ACC112 (cell line): ENCODE measurements around the gene EP400.

Source experiments
- H2AFZ ChIP-seq: fragments of 200-600 bp; sonication (generic); one replicate; pipeline ENCODE4 v1.6.0; 2017; ENCODE audit warnings: antibody characterized with exemption, low read length; ENCODE audit not compliant: unreplicated experiment
- H3K27ac ChIP-seq: fragments of 200-600 bp; sonication (generic); 2 replicates; pipeline ENCODE4 v1.5.1; 2014; ENCODE audit warnings: low read depth, mild to moderate bottlenecking, antibody characterized with exemption, low read length, moderate library complexity
- H3K27me3 ChIP-seq: fragments of 200-600 bp; sonication (generic); 2 replicates; pipeline ENCODE4 v1.6.1; 2014; ENCODE audit warnings: mild to moderate bottlenecking, antibody characterized with exemption, low read length, moderate library complexity, mixed read lengths; ENCODE audit not compliant: insufficient read depth
- H3K36me3 ChIP-seq: fragments of 200-600 bp; sonication (generic); 2 replicates; pipeline ENCODE4 v1.6.1; 2016; ENCODE audit warnings: mild to moderate bottlenecking, antibody characterized with exemption, low read length, moderate library complexity, mixed read lengths; ENCODE audit not compliant: insufficient read depth
- H3K4me1 ChIP-seq: fragments of 200-600 bp; sonication (generic); one replicate; pipeline ENCODE4 v1.6.1; 2016; ENCODE audit warnings: low read length, mixed read lengths; ENCODE audit not compliant: insufficient read depth, unreplicated experiment, control insufficient read depth
- H3K4me3 ChIP-seq: fragments of 200-600 bp; sonication (generic); 2 replicates; pipeline ENCODE4 v1.5.1; 2014; ENCODE audit warnings: mild to moderate bottlenecking, low read depth, low read length
- H3K79me2 ChIP-seq: fragments of 200-600 bp; sonication (generic); one replicate; pipeline ENCODE4 v1.6.0; 2016; ENCODE audit warnings: low read length; ENCODE audit not compliant: control insufficient read depth, unreplicated experiment, insufficient read depth

The EP400 gene, protein sequence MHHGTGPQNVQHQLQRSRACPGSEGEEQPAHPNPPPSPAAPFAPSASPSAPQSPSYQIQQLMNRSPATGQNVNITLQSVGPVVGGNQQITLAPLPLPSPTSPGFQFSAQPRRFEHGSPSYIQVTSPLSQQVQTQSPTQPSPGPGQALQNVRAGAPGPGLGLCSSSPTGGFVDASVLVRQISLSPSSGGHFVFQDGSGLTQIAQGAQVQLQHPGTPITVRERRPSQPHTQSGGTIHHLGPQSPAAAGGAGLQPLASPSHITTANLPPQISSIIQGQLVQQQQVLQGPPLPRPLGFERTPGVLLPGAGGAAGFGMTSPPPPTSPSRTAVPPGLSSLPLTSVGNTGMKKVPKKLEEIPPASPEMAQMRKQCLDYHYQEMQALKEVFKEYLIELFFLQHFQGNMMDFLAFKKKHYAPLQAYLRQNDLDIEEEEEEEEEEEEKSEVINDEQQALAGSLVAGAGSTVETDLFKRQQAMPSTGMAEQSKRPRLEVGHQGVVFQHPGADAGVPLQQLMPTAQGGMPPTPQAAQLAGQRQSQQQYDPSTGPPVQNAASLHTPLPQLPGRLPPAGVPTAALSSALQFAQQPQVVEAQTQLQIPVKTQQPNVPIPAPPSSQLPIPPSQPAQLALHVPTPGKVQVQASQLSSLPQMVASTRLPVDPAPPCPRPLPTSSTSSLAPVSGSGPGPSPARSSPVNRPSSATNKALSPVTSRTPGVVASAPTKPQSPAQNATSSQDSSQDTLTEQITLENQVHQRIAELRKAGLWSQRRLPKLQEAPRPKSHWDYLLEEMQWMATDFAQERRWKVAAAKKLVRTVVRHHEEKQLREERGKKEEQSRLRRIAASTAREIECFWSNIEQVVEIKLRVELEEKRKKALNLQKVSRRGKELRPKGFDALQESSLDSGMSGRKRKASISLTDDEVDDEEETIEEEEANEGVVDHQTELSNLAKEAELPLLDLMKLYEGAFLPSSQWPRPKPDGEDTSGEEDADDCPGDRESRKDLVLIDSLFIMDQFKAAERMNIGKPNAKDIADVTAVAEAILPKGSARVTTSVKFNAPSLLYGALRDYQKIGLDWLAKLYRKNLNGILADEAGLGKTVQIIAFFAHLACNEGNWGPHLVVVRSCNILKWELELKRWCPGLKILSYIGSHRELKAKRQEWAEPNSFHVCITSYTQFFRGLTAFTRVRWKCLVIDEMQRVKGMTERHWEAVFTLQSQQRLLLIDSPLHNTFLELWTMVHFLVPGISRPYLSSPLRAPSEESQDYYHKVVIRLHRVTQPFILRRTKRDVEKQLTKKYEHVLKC (N-terminal part only)

GRCh38 chr12:131949431-131950181 lies at the start of gene EP400:
Gene EP400, plus strand, starts transcription at chr12:131949942. Its CDS starts 10,678 bp downstream, at chr12:131960620.
- H3K4me1 ChIP-seq = peaks cover 4% of the 10 kb centered on the region

GRCh38 chr12:131900397-131900796 lies 49.3 kb upstream of the EP400 start:
- no peak overlapping the region for H3K27ac ChIP-seq
- peaks cover 11% of the 10 kb centered on the region for H3K4me1 ChIP-seq
- H3K36me3 ChIP-seq = no peaks in the 10 kb centered on the region
- peaks cover 6% of the 10 kb centered on the region for H3K79me2 ChIP-seq
- no peak overlapping the region for H2AFZ ChIP-seq
- no peaks in the 10 kb centered on the region for H3K27me3 ChIP-seq
- H3K4me3 ChIP-seq = no peak overlapping the region

More at GRCh38 chr12:131949431-131950181, at the start of gene EP400:
- no peaks in the 10 kb centered on the region for H3K36me3 ChIP-seq
- peak within 1 kb of the TSS; percentile 82 for H2AFZ ChIP-seq
- peak within 1 kb of the TSS; percentile 79 for H3K4me3 ChIP-seq
- H3K27me3 ChIP-seq = no peaks in the 10 kb centered on the region
- H3K79me2 ChIP-seq = peaks cover 41% of the 10 kb centered on the region
- H3K27ac ChIP-seq = peak within 1 kb of the TSS; percentile 43; the same call in 1 of the 2 replicates

DNA sequence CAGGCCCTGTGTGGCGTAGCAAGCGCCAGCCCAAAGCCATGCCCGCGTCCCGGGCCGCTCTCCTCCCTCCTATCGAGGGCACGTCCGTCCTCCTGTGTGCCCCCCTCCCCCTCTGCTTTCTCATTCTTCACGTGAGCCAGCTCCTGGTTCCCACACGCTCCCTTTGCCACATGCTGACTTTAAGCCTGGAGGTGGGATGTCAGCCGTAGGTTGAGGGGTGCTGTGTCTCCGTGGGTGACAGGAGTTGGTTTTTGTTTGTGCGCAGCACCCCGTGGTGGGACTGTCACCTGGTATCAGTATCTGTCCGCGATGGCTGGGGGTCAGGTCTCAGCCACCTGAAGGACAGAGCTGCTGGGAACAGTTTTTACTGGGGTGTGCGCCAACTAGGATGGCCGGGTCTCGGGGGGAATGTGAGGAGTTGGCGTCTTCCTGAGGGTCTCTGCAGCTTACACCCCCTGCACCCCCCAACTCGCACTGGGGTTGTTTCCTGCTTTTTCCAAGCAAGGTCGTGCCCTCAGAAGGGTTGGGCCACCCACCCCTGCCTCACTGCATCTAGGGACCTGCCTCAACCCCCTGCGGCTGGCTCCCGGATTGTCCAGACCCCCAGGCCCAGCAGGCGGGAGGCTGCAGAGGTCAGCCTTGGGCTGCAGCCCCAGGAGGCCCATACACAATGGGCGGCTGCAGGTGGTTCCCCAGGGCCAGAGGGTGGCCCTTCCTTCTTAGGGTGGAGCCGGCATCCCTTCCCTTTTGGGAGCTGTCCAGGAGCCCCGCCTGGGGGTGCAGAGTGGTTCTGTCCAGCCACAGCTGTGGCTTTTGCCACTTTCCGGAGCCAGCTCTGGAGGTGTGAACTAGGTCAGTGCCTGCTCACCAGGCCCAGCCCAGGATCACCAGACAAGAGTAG lies 48.1 kb upstream of the EP400 start:
- no peaks in the 10 kb centered on the region for H3K27me3 ChIP-seq
- no peak overlapping the region for H3K4me3 ChIP-seq
- no peak overlapping the region for H3K27ac ChIP-seq
- no peak overlapping the region for H2AFZ ChIP-seq
- H3K36me3 ChIP-seq = no peaks in the 10 kb centered on the region
- H3K4me1 ChIP-seq = peaks cover 5% of the 10 kb centered on the region
- peaks cover 3% of the 10 kb centered on the region for H3K79me2 ChIP-seq

- H3K27ac ChIP-seq = no peak overlapping the region
- no peaks in the 10 kb centered on the region for H3K36me3 ChIP-seq
- no peaks in the 10 kb centered on the region for H3K27me3 ChIP-seq
- no peaks in the 10 kb centered on the region for H3K4me1 ChIP-seq
- H2AFZ ChIP-seq = no peak overlapping the region
- no peak overlapping the region for H3K4me3 ChIP-seq
- H3K79me2 ChIP-seq = no peaks in the 10 kb centered on the region
Measured at GRCh38 chr12:131902332-131903241, 47.2 kb upstream of the EP400 start.

DNA sequence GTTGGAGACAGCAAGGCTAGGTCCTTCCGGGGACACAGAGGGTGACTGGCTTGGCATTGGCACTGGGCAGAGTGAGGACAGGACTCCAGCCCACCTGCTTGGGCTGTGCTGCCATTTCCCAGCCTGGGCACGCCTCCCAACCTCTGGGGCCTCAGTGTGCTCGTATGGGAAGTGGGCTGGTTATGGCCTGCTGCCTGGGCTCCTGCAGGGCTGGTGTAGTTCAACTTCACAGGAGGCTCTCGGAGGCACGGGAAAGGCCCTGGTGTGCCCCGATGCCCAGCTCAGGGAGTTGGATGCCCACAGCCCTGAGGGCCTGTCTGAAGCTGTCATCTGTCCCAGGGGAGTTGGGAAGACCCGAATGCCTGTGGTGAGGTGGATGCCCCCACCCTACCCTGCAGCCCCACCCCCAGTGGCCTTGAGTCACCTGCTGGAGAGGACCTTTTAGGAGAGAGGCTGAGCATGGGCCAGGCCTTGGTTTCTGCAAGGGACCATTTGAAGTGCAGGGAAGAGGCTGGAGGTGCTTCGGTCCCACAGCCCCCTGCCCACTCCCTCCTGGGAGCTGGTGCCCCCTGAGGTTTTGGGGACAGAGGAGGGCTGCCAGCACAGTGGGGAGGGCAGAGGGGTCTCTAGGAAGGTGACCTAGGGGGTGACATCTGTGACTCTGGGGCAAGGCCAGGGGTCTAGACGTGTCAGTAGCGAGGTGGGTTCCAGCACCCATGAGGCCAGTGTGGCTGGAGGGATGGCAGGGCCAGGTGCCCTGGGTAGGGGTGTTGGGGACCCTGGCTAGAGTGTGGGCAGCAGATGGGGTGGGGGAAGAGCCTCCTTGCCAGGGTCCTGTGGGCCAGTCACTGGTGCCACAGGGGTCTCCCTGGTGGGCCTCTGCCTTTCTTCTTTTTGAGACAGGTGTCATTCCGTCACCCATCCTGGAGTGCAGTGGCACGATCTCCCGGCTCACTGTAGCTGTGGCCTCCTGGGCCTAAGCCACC lies 46.2 kb upstream of the EP400 start:
- no peaks in the 10 kb centered on the region for H3K27me3 ChIP-seq
- H3K4me1 ChIP-seq = no peaks in the 10 kb centered on the region
- H2AFZ ChIP-seq = no peak overlapping the region
- H3K36me3 ChIP-seq = no peaks in the 10 kb centered on the region
- H3K27ac ChIP-seq = no peak overlapping the region
- H3K4me3 ChIP-seq = no peak overlapping the region
- no peaks in the 10 kb centered on the region for H3K79me2 ChIP-seq

DNA sequence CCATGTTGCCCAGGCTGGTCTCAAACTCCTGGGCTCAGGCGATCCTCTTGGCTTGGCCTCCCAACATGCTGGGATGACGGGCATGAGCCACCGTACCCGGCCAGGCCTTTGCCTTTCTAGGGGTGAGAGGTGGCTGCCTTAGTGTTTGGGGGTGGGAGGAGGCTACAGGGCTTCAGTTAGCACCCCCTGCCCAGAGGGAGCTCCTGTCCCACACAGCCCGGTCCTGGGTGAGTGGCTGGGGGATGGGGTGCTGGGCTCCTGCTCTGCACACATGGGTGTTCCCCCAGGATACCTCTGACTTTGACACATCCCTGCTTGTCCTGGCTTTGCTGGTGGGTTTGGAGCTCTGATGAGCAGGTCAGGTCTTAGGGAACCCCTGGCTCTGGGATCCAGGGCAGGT lies 45.4 kb upstream of the EP400 start:
- no peaks in the 10 kb centered on the region for H3K79me2 ChIP-seq
- no peaks in the 10 kb centered on the region for H3K4me1 ChIP-seq
- no peaks in the 10 kb centered on the region for H3K36me3 ChIP-seq
- no peak overlapping the region for H2AFZ ChIP-seq
- no peak overlapping the region for H3K27ac ChIP-seq
- H3K4me3 ChIP-seq = no peak overlapping the region
- no peaks in the 10 kb centered on the region for H3K27me3 ChIP-seq

GRCh38 chr12:131905081-131905629 lies 44.6 kb upstream of the EP400 start:
- Histone ChIP-seq H2AFZ (no peak overlapping the region), H3K36me3 (no peaks in the 10 kb centered on the region), H3K27me3 (no peaks in the 10 kb centered on the region), H3K4me3 (no peak overlapping the region), H3K27ac (no peak overlapping the region), H3K79me2 (no peaks in the 10 kb centered on the region), H3K4me1 (no peaks in the 10 kb centered on the region)

- Histone ChIP-seq H3K27ac (no peak overlapping the region), H3K27me3 (no peaks in the 10 kb centered on the region), H2AFZ (no peak overlapping the region), H3K4me1 (no peaks in the 10 kb centered on the region), H3K36me3 (no peaks in the 10 kb centered on the region), H3K79me2 (no peaks in the 10 kb centered on the region), H3K4me3 (no peak overlapping the region)
Measured at GRCh38 chr12:131905630-131906091, 44.1 kb upstream of the EP400 start.
